GM12892 (cell line): ENCODE results near the gene AACS.

Experiments
- POLR2A ChIP-seq: IDR thresholded peaks from 2 replicates; pipeline ENCODE4 v1.6.1; 2011; ENCODE audit warnings: low read depth, low read length, control low read depth
- POLR2AphosphoS5 ChIP-seq: IDR thresholded peaks from 2 replicates; pipeline ENCODE4 v1.6.1; 2011; ENCODE audit warnings: low read depth, low read length, control low read depth

DNA sequence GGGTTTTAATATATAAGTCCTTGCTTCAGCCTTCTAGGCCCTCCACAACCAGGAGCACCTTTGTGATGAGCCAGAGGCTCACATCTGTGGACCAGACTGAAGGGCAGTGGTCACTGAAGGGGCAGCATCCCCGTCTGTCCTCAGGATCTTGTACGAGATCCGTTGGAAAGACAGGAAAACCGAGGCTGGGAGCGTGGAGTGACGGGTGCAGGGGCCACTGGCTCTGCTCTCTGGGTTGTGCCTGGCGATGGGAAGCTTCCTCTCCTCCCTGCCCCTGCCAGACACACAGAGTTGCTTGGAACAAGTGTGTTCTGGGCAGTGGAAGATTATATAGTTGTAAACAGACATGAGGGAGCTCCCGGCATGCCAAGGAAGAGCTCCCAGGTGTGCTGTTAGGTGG is 48.0 kb downstream of the AACS start:
- TF ChIP-seq POLR2AphosphoS5: no peak
- no peak for TF ChIP-seq POLR2A
